Mesodermal cell (in vitro differentiated cells): Measurements from ENCODE around the gene ADAMTS9. TPM values are rescaled to one million over a fixed set of nuclear protein-coding genes. Genes with fewer than 3 reads are reported as not detected.

Experiments used
- H3K27ac ChIP-seq: 2 replicates; pipeline ENCODE4 v1.7.0; 2013; ENCODE audit warnings: mild to moderate bottlenecking, low read depth, low read length, moderate library complexity; ENCODE audit not compliant: severe bottlenecking
- H3K36me3 ChIP-seq: 2 replicates; pipeline ENCODE4 v1.7.1; 2013; ENCODE audit warnings: mild to moderate bottlenecking, low read length, moderate library complexity; ENCODE audit not compliant: control insufficient read depth, insufficient read depth
- H3K4me1 ChIP-seq: one replicate; pipeline ENCODE4 v1.7.1; 2013; ENCODE audit warnings: mild to moderate bottlenecking, low read length; ENCODE audit not compliant: insufficient read depth, control insufficient read depth, poor library complexity, severe bottlenecking
- H3K4me3 ChIP-seq: 2 replicates; pipeline ENCODE4 v1.7.0; 2013; ENCODE audit warnings: low read length, control low read depth, mild to moderate bottlenecking; ENCODE audit not compliant: insufficient read depth, poor library complexity, severe bottlenecking; ENCODE audit errors: extremely low read depth
- H3K9me3 ChIP-seq: 2 replicates; pipeline ENCODE4 v1.7.1; 2013; ENCODE audit warnings: mild to moderate bottlenecking, low read length, moderate library complexity; ENCODE audit not compliant: control insufficient read depth
- WGBS, 2 experiments: methylation state at CpG; one replicate each; pipeline ENCODE4 v1.1.5; 2013; ENCODE audit warnings: missing lambda C conversion rate in 2 of 2; ENCODE audit not compliant: insufficient coverage in 2 of 2; 5-methylcytosine and 5-hydroxymethylcytosine counted together
- polyA plus RNA-seq, 2 experiments: library from polyadenylated mRNA; stranded (reverse); fragments of 50-300 nt; gene quantifications; one replicate each; pipeline ENCODE4 v1.2.3, GENCODE V29; 2013

Gene ADAMTS9, protein sequence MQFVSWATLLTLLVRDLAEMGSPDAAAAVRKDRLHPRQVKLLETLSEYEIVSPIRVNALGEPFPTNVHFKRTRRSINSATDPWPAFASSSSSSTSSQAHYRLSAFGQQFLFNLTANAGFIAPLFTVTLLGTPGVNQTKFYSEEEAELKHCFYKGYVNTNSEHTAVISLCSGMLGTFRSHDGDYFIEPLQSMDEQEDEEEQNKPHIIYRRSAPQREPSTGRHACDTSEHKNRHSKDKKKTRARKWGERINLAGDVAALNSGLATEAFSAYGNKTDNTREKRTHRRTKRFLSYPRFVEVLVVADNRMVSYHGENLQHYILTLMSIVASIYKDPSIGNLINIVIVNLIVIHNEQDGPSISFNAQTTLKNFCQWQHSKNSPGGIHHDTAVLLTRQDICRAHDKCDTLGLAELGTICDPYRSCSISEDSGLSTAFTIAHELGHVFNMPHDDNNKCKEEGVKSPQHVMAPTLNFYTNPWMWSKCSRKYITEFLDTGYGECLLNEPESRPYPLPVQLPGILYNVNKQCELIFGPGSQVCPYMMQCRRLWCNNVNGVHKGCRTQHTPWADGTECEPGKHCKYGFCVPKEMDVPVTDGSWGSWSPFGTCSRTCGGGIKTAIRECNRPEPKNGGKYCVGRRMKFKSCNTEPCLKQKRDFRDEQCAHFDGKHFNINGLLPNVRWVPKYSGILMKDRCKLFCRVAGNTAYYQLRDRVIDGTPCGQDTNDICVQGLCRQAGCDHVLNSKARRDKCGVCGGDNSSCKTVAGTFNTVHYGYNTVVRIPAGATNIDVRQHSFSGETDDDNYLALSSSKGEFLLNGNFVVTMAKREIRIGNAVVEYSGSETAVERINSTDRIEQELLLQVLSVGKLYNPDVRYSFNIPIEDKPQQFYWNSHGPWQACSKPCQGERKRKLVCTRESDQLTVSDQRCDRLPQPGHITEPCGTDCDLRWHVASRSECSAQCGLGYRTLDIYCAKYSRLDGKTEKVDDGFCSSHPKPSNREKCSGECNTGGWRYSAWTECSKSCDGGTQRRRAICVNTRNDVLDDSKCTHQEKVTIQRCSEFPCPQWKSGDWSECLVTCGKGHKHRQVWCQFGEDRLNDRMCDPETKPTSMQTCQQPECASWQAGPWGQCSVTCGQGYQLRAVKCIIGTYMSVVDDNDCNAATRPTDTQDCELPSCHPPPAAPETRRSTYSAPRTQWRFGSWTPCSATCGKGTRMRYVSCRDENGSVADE (N-terminal part only)
- 100 TPM for polyA plus RNA-seq (2013, experiment 1 of 2)
- 101 TPM for polyA plus RNA-seq (2013, experiment 2 of 2)

DNA sequence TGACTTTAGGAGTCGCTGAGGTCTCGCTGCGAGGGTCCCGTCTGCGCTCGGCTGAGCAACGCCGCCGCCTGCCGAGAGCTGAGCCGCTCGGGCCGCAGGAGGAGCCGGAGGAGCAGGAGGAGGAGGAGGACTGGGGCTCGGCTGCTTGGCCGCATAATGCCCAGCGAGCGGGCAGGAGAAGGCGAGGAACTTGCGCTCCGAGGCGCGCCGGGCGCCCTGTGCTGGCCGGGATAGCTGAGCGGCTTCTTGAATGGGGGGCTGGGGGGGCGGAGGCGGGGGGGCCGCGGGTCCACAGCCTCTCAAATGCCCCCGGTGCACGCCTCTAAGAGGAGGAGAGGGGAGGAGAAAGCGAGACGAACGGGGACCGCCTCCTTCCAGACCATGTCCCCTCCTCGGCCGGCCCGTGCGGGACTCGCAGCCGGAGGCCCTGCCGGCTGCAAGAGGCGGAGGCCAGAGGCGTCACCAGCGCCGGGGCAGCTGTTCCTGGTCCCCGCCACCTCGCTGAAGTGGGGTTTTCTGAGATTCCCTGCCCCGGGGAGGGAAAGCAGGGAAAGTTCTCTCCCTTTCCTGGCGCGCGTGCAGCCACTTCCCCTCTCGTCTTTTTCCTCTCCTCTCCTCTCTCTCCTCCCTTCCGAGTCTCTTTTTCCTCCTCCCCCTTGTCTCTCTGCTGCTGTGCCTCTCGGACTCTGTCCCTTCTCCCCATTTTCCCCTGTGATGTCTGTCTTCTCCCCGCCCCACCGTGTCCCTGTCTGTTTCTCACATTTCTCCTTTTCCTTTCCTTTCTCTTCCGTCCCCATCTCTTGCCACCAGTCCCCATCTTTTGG, at the start of gene ADAMTS9:
TSS of gene ADAMTS9 (minus strand) at position 220 of the 824 bp plus-strand sequence. CDS start 343 bp downstream, outside the sequence.
- peak within 1 kb of the TSS; percentile 68 for H3K4me3 ChIP-seq
- peak within 1 kb of the TSS; percentile 94 for H3K27ac ChIP-seq
- peaks cover 18% of the 10 kb centered on the region for H3K4me1 ChIP-seq
- no peaks in the 10 kb centered on the region for H3K9me3 ChIP-seq
- peaks cover 14% of the 10 kb centered on the region for H3K36me3 ChIP-seq
- 0 to 1% methylated on average over 29 to 32 of the region's 60 CpGs for WGBS, 2 experiments

DNA sequence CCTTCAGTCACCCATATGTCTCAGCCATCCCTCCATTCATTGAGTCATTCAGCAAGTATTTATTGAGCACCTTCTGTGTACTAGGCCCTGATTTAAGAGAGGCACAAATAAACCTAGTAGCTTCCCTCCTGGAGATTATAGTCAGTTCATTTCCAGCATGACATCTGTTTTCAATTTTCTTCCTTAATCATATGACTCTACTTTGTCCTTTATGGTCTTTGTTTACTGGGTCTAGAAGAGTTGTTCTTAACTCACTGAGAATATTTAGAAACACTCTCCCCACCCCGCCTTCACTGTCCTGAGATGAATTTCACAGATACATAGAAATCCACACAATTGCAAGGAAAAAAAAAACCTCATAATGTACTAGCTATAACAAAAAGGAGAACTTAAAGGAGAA, 44.8 kb upstream of the ADAMTS9 start:
- Histone ChIP-seq H3K9me3 (no peaks in the 10 kb centered on the region), H3K4me3 (no peak overlapping the region), H3K36me3 (no peaks in the 10 kb centered on the region), H3K4me1 (peaks cover 5% of the 10 kb centered on the region), H3K27ac (no peak overlapping the region)
- no CpG with 5 or more reads among the region's 1 CpG for WGBS, 2 experiments

DNA sequence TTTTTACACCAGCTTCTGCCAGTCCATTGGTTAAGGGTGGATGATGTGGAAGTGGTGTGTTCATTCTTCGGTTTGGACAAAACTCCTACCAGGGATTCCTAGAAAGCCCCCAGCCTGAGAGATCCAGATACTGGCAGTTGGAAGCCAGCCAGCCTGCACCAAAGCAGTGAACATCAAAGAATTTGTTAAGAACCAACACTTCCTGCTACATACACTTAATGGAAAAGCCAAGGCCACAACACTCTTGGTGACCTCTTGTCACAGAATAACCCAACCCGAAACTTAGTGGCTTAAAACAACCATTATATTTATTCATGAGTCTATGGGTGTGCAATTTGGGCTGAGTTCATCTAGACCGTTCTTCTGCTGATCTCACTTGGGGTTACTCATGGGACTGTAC, 42.9 kb upstream of the ADAMTS9 start:
- no peaks in the 10 kb centered on the region for H3K36me3 ChIP-seq
- H3K9me3 ChIP-seq = no peaks in the 10 kb centered on the region
- H3K4me3 ChIP-seq = no peak overlapping the region
- 83% methylated on average over 1 of the region's 3 CpGs; no CpG with 5 or more reads in 1 of the 2 experiments for WGBS, 2 experiments
- peaks cover 5% of the 10 kb centered on the region for H3K4me1 ChIP-seq
- no peak overlapping the region for H3K27ac ChIP-seq

DNA sequence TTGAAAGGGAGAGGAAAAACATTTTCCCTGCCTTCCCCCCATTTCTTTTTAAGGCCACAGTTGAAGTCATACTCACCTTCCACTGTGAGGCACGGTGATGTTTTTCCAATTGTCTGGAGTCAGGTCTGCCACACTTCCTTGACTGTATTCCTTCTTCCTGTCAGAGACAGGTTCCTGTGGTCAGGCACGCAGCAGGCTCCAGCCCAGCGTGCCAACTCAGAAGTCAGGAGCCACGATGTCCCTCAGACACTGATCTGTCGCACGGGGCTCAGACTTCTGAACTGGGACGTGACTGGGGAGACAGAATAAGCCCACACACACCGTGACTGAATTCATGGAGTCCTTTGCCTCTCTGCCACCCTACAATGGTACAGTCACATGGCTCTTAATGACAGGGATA, 41.2 kb upstream of the ADAMTS9 start:
- 95 to 96% methylated on average over 8 of the region's 8 CpGs for WGBS, 2 experiments
- Histone ChIP-seq H3K27ac (no peak overlapping the region), H3K9me3 (no peaks in the 10 kb centered on the region), H3K4me1 (peaks cover 5% of the 10 kb centered on the region), H3K36me3 (no peaks in the 10 kb centered on the region), H3K4me3 (no peak overlapping the region)

DNA sequence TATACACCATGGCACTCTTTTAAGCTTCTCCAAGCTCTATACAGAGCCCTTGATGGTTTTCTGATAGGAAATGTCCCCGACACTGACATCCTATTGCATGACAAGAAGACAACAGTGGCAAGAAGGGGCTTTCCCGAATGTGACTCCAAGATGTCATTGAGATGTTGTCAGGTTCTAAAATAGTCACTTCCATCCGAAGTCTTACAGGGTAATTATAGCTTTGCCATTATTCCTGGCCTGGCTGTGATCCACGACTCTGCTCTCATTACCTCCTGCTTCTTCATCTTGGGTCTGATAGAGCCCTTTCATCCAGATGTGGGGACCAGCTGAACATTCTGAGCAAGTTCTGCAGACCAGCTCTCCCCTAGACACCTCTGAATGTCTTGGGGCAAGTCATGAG, 40.6 kb upstream of the ADAMTS9 start:
- Histone ChIP-seq H3K4me1 (peaks cover 5% of the 10 kb centered on the region), H3K36me3 (no peaks in the 10 kb centered on the region), H3K9me3 (no peaks in the 10 kb centered on the region), H3K27ac (peak overlapping the region; percentile 33), H3K4me3 (no peak overlapping the region)
- 87 to 91% methylated on average over 4 of the region's 4 CpGs for WGBS, 2 experiments

DNA sequence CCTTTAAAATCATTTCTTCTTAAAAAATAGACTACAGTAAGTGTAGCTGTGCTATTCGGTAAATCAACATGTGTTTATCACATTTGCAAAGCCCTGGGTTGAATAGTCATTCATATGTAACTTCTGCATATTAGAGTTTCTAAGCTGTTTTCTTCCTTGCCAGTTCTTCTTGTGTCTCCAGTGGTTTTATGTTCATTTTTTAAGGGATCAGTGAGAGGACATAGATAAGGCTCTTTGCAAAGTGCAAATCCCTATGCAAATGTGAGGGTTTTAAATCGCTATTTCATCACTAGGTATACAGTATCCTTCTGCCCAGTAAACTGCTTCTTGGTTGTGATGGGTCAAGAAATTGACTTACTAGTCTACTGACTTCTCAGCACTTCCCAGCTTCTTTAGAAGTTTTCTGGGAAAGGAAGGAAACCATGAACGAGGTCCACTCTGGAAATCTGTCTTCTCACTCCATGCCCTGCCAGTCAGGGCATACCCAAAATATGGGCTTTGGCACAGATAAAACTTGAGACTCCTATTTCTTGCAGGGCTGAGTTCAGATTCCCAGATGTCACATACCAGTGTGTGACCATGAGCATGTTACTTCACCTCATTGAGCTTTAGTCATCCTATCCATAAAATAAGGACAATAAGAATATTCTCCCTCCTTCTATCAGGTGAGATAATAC, 38.8 kb upstream of the ADAMTS9 start:
- H3K4me3 ChIP-seq = no peak overlapping the region
- no peak overlapping the region for H3K27ac ChIP-seq
- H3K4me1 ChIP-seq = peaks cover 5% of the 10 kb centered on the region
- WGBS, 2 experiments = no CpG with 5 or more reads among the region's 3 CpGs
- H3K9me3 ChIP-seq = no peaks in the 10 kb centered on the region
- no peaks in the 10 kb centered on the region for H3K36me3 ChIP-seq

DNA sequence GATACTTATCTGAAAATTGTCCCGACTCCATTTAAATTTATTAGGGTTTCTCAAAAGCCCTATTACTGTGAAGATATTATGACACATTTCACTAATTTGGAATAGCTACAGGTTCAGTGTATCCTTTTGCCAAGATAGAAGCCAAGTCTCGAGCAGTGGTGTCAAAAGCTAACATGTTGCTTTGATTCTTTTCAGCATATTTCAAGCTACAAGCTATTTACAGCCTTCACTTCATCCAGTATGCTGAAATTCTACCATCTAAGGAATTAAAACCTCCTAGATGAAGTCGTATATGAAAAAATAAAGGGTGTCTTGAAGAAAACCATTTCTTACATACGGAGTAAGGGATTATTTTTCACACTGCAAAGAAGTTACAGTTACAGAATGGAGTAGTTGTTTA, 31.2 kb upstream of the ADAMTS9 start:
- H3K4me1 ChIP-seq = no peaks in the 10 kb centered on the region
- no peak overlapping the region for H3K4me3 ChIP-seq
- no peaks in the 10 kb centered on the region for H3K9me3 ChIP-seq
- H3K27ac ChIP-seq = no peak overlapping the region
- 100% methylated on average over 1 of the region's 4 CpGs for WGBS, 2 experiments
- H3K36me3 ChIP-seq = no peaks in the 10 kb centered on the region

DNA sequence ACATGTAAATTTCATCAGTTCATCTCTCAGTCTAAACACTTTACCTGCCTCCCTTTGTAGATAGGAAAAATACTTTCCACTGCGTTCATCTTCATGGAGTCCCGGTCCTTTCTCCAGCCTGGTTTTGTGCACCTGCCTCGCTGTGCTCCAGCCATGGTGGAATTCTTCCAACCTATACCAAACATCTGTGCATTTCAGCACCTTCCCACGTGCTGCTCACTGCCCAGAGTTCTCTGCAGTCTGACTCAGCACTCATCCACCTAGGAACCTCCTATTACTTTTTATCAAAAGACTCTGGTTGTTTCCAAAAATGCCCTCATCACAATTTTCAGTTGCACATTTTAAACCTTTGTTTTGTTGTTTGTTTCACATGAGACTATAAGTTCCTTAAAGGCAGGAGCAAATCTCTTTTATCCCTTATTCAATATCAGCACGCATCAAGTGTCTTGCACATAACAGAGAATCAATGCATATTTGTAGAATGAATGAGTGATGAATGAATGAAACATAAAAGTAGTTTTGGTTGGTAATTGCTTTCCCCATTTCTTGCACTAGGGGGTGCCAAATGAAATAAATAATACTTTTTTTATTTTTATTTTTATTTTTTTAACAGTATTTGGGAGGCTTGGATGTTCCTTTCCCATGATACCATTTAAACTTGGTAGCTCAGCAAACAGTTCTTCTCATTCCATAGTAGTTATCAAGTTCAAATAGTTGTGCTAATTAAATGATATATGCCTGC, 30.2 kb upstream of the ADAMTS9 start:
- Histone ChIP-seq H3K9me3 (no peaks in the 10 kb centered on the region), H3K27ac (no peak overlapping the region), H3K36me3 (no peaks in the 10 kb centered on the region), H3K4me3 (no peak overlapping the region), H3K4me1 (no peaks in the 10 kb centered on the region)
- WGBS, 2 experiments = 79 to 85% methylated on average over 4 of the region's 5 CpGs

DNA sequence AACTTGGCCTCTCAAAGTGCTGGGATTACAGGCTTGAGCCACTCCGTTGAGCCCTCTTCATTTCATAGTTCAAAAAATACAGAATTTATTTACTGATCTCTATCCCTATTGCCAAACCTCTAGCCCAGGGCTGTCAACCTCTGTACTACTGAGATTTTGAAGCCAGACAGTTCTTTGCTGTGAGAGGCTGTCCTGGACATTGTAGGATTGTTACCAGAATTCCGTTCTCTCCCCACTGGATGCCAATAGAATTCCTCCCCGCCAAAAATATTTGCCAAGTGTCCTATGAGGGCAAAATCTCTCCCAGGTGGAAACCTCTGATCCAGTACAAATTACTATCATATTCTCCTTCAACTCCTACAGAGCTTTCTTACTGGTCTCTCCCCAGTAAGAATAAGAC, 29.6 kb upstream of the ADAMTS9 start:
- WGBS, 2 experiments = 89 to 97% methylated on average over 3 of the region's 3 CpGs
- no peaks in the 10 kb centered on the region for H3K9me3 ChIP-seq

More for the DNA sequence above, 29.6 kb upstream of the ADAMTS9 start:
- no peak overlapping the region for H3K27ac ChIP-seq
- H3K36me3 ChIP-seq = no peaks in the 10 kb centered on the region
- H3K4me3 ChIP-seq = no peak overlapping the region
- no peaks in the 10 kb centered on the region for H3K4me1 ChIP-seq
